Inferior parietal cortex (tissue), 1 donor: Measurements from ENCODE around the gene FZD2.
"Not testable (repeated sequence)": the region's sequence is repeated elsewhere in the genome, so short reads cannot be mapped to it uniquely, and the experiment has no call there.

Experiments used
- DNase-seq: peaks from one replicate; pipeline ENCODE4 v3.0.0-alpha.2; 2016; ENCODE audit errors: extremely low spot score

The FZD2 gene

GRCh38 chr17:44556832-44557606 is at the start of gene FZD2:
Gene FZD2 (plus strand): TSS chr17:44557484. CDS start chr17:44557689, 205 bp downstream.
- peak; percentile 50 for DNase-seq

DNA sequence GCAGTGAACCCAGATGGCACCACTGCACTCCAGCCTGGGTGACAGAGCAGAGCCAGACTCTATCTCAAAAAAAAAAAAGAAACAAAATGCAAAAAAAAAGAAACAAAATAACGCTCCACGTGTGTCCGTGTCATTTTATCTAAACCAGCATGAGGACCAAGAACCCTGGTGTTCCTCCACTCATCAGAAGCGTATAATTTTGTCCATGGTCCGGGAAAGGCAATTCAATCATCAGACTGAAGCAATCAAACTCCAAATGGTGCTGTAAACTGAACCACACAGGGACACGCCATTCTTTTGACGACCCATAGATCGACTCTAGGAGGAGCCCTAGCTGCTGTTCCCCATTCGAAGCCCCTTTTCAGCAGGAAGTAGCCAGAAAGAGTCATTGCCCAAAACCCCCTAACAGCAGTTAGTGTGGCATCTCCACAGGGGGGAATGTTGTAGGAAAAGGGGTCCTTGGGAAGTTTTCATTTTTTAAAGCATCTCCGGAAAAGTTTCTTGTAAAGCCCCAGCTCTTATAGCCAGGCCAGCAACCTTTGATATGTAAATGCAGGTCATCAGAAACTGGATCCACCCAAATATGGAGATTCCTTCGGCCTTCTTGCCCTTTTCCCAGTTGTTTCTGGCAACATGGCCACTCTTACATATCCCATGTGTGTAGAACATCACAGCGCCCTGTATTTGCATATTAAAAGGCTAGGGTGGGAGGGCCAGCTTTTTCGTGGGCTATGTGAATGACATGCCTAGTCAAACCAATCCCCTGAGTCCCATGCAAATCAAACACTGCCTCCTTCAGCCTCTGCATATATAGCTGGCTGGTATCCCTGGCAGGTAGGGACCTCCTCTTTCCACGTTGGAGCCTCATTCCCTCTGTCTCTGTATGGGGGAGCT is 45.8 kb upstream of the FZD2 start:
- DNase-seq = not testable (repeated sequence)

DNA sequence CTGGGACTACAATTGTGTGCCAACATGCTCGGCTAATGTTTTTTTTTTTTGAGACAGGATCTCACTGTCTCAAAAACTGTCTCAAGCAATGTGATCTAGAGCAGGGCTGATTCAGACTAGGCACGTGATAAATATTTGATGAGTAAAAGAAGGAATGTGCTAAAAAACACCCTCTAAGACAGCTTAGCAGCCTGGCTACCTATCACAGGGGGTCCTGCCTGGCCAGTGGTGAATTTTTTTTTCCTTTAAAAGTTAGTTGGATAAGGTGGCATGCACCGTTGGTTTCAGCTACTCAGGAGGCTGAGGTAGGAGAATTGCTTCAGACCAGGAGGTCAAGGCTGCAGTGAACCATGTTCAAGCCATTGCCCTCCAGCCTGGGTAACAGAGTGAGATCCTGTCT is 39.3 kb upstream of the FZD2 start:
- DNase-seq = no peak

GRCh38 chr17:44522883-44523671 is 34.2 kb upstream of the FZD2 start:
- no peak for DNase-seq

- DNase-seq = no peak
These were observed 33.7 kb upstream of the FZD2 start for GRCh38 chr17:44523672-44523972.

DNA sequence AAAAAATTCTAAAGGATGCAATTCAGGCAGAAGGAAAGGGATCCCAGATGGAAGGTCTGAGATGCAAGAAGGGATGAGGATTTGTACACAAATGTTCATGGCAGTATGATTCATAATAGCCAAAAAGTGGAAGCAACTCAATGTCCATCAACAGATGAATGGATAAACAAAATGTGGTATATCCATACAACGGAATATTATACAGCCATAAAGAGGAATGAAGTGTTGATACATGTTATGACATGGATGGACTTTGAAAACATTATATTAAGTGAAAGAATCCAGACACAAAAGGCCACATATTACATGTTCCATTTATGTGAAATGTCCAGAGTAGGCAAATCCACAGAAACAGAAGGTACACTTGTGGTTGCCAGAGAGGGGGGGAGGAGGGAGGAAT is 30.2 kb upstream of the FZD2 start:
- no peak for DNase-seq

DNA sequence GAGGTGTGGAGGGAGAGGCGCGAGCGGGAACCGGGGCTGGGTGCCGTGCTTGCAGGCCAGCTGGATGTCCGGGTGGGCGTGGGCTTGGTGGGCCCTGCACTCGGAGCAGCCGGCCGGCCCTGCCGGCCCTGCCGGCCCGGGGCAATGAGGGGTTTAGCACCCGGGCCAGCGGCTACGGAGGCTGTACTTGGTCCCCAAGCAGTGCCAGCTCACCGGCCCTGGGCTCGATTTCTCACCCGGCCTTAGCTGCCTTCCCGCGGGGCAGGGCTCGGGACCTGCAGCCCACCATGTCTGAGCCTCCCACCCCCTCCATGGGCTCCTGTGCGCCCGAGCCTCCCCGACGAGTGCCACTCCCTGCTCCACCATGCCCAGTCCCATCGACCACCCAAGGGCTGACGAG is 29.3 kb upstream of the FZD2 start:
- DNase-seq = no peak

GRCh38 chr17:44529864-44530263 is 27.4 kb upstream of the FZD2 start:
- DNase-seq = no peak

GRCh38 chr17:44530896-44531418 is 26.3 kb upstream of the FZD2 start:
- no peak for DNase-seq

DNA sequence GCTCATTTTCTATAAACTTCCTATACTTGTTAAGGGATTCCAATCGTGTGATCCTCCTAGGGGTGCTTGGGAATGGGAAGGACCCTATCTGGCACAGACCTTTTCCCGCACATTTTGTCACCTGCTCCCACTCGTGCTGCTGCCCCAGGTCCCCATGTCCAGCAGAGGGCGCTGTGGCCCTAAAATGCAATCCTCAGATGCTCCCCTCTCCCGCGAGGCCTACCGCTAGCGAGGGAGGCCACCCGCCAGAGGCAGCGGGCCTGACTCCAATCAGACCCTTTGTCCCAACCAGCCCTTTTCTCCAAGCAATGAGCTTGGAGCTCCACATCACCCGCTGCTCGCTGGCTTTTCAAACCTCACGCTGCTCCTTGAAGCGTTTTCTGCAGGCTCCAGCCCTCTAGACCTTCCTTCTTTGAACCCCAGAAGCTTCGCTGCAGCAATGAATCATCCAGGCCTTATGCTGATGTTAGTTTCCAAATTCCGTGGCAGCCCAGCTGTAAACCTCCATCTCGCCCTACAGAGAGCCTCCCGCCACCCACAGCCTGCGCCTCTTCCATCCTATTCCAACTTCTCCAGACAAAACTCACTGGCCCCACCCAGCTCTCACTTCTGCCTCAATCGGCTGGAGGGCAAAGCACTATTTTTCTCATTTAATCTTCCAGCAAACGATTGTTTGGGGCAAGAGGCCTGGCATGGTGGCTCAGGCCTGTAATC is 23.6 kb upstream of the FZD2 start:
- DNase-seq = peak; percentile 75

- no peak for DNase-seq
These were observed 21.0 kb upstream of the FZD2 start for GRCh38 chr17:44536090-44536953.

DNA sequence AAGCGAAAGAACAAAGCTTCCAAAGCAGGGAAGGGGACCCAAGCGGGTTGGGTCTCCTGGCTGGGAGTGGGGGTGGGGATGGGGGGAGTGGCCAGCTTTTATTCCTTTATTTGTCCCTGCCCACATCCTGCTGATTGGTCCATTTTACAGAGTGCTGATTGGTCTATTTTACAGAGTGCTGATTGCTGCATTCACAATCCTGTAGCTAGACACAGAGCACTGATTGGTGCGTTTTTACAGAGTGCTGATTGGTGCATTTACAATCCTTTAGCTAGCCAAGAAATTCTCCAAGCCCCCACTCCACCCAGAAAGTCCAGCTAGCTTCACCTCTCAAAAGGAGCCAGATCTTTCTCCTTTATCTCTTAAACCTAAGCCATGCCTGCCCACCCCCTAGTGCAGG is 19.4 kb upstream of the FZD2 start:
- DNase-seq = not testable (repeated sequence)

DNA sequence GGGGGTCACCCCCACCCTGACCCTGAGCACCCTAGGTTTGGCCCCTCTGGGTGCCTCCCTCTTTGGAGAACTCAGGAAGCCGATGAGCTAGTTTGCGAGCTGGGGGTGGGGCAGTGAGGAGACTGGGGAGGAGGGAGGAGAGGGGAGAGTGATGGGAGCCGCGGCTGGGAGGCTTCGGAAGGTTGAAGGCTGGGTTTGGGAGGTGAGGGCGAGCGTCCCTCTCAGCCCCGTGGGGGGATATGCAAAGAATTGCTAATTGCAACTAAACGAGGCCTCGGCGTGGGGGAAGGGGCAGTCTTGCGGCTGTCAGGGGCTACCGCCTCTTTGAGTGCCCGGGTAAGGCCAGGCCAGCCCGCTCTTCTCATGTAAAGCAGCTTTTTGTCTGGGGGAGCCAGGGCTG is 17.6 kb upstream of the FZD2 start:
- no peak for DNase-seq

DNA sequence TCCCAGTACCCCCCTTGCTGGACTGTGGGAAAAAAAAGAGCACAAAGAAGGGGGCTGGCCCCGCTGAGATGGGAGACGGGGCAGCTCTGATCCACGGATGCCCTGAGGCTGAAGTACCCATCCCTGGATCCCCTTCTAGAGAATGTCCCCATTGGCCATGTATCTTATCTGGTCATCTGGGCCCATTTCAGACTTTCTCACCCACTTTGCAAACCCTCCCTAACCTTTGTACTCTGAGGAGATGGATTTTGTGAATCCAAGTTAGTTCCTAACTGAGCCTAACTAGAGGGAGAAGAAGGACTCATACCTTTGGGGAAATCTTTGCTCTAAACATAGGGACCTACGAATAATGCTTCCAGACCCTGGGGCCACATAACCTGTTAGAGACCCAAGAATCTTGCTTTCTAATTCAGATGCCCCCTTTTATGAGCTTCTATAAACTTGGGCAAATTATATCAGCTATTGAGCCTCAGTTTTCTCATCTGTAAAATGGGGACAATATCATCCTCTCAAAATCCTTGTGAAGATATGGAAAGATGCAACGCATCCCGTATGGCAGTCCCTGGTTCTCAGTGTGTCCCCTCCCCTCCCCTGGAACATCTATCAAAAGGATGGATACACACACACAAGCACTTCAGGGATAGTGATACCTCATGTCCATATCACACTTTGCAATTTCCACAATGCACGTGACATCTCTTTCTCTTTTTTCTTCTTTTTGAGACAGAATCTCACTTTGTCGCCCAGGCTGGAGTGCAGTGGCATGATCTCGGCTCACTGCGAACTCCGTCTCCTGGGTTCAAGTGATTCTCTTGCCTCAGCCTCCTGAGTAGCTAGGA is 16.8 kb upstream of the FZD2 start:
- no peak for DNase-seq

DNA sequence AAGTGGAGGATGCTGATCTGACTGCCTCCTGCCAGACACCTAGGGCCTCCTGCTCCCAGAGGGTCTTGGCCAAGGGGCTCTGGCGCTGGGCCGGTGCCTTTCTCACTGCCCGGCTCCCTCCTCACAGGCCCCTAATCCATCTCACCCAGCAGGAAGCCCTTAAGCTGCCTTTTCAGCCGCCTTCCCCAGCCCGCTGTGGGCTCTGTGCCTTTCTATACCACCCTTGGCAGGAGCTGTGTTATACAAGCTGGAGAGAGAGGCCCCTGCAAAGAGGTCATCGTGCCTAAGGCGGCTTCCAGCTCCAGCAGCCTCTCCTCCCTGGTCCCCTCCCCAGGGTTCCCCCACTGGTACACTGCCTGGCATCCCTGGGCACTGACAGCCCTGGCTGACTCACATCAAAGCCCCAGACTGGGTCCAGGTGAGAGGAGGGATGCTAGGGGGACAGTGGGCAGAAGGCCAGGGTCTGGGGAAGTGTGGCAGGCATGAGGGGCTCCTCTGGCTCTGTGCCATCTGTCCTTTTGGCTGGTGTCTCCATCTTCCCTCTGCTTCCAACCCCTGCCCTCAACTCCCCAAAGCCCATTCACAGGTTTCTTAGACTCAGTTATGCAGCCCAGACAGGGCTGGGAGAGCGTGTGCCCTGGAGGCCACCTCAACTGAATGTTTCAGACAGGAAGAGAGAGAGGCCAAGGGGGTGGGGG is 15.3 kb upstream of the FZD2 start:
- no peak for DNase-seq

- DNase-seq = no peak
These were observed 13.9 kb upstream of the FZD2 start for GRCh38 chr17:44543213-44543904.

DNA sequence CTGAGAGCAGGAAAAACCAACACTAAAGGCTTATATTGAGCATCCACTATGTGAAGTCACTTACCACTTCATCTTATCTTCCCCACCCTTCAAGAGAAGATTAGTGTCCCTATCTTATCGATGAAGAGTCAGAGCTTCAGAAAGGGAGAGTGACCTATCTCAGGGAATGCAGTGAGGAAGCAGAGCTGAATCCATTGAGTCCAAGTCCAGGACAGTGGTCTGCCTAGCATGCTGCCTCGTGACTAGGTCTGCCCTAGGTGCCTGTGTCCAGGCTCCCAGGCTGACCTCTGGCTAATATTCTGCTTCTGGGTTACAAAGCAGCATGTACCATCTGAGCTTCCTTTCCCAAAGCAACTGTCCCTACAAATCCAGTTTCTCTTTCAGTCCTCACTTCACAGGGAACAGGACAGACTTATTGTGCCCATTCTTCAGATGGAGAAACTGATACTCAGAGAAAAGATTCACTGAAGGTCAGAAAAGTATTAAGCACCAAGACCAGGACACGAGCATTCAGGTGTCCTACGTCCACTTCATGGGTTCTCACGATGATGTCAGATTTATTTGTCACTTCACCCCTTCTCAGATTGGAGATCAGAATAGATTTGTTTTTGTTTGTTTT is 13.3 kb upstream of the FZD2 start:
- DNase-seq = no peak
